Neural progenitor cell (in vitro differentiated cells): ENCODE results near the gene MADD. TPM values are rescaled to one million over a fixed set of nuclear protein-coding genes. Genes with fewer than 3 reads are reported as not detected.

Experiments used
- DNase-seq: peaks from one replicate; pipeline ENCODE4 v3.0.0-alpha.2; 2016; ENCODE audit warnings: low spot score
- H2AFZ ChIP-seq: fragments of 200-600 bp; sonication (generic); replicated peaks from 2 replicates; pipeline ENCODE4 v1.6.1; 2016; ENCODE audit warnings: antibody characterized with exemption
- H3F3A ChIP-seq: fragments of 200-600 bp; sonication (generic); 2 replicates; pipeline ENCODE4 v1.6.1; 2016; ENCODE audit warnings: antibody characterized with exemption, low read depth
- H3K27ac ChIP-seq: fragments of 200-600 bp; sonication (generic); 2 replicates; pipeline ENCODE4 v1.5.1; 2016; ENCODE audit warnings: mild to moderate bottlenecking
- H3K27me3 ChIP-seq: fragments of 200-600 bp; sonication (generic); 2 replicates; pipeline ENCODE4 v1.6.1; 2016; ENCODE audit warnings: mild to moderate bottlenecking, moderate library complexity
- H3K36me3 ChIP-seq: fragments of 200-600 bp; sonication (generic); 2 replicates; pipeline ENCODE4 v1.5.1; 2016
- H3K4me1 ChIP-seq: fragments of 200-600 bp; sonication (generic); 2 replicates; pipeline ENCODE4 v1.6.1; 2016; ENCODE audit warnings: mixed run types
- H3K4me2 ChIP-seq: fragments of 200-600 bp; sonication (generic); 2 replicates; pipeline ENCODE4 v1.6.1; 2016
- H3K4me3 ChIP-seq: fragments of 200-600 bp; sonication (generic); 2 replicates; pipeline ENCODE4 v1.5.1; 2016
- H3K79me2 ChIP-seq: fragments of 200-600 bp; sonication (generic); 2 replicates; pipeline ENCODE4 v1.6.1; 2016; ENCODE audit warnings: low read depth
- H3K9ac ChIP-seq: fragments of 200-600 bp; sonication (generic); 2 replicates; pipeline ENCODE4 v1.6.1; 2016
- H3K9me3 ChIP-seq: fragments of 200-600 bp; sonication (generic); 2 replicates; pipeline ENCODE4 v1.5.1; 2016; ENCODE audit warnings: low read depth
- H4K20me1 ChIP-seq: fragments of 200-600 bp; sonication (generic); 2 replicates; pipeline ENCODE4 v1.6.1; 2016; ENCODE audit warnings: low read depth
- H3K27ac Mint-ChIP-seq: 3 replicates; pipeline ENCODE4 v1.8.0; 2021; ENCODE audit warnings: mixed read lengths
- H3K27me3 Mint-ChIP-seq: 2 replicates; pipeline ENCODE4 v1.8.0; 2022; ENCODE audit warnings: low read depth, mild to moderate bottlenecking, inconsistent platforms, moderate library complexity, mixed read lengths; ENCODE audit not compliant: insufficient read depth
- H3K36me3 Mint-ChIP-seq: 3 replicates; pipeline ENCODE4 v1.8.0; 2021; ENCODE audit warnings: mixed read lengths
- H3K4me1 Mint-ChIP-seq: 3 replicates; pipeline ENCODE4 v1.8.0; 2021; ENCODE audit warnings: mixed read lengths
- H3K4me3 Mint-ChIP-seq: 3 replicates; pipeline ENCODE4 v1.8.0; 2021; ENCODE audit warnings: mild to moderate bottlenecking, moderate library complexity, mixed read lengths
- H3K9me3 Mint-ChIP-seq: 3 replicates; pipeline ENCODE4 v1.8.0; 2020; ENCODE audit warnings: mixed read lengths
- CTCF ChIP-seq: fragments of 200-600 bp; sonication (generic); IDR thresholded peaks from 2 replicates; pipeline ENCODE4 v1.5.1; 2017; ENCODE audit warnings: antibody characterized with exemption, mild to moderate bottlenecking
- EZH2 ChIP-seq: fragments of 200-600 bp; sonication (generic); IDR thresholded peaks from 2 replicates; pipeline ENCODE4 v1.6.1; 2017; ENCODE audit warnings: antibody characterized with exemption, mild to moderate bottlenecking, moderate library complexity
- EZH2phosphoT487 ChIP-seq: fragments of 200-600 bp; sonication (generic); IDR thresholded peaks from 2 replicates; pipeline ENCODE4 v1.6.1; 2017; ENCODE audit warnings: antibody characterized with exemption
- total RNA-seq: library from RNA; depleted of rRNA; stranded (reverse); fragments of >200 nt; gene quantifications from 2 replicates; pipeline ENCODE4 v1.2.3, GENCODE V29; 2015; ENCODE audit warnings: low replicate concordance

MADD gene
- total RNA-seq, 1 donor from 2014 or later = 16.1 TPM

DNA sequence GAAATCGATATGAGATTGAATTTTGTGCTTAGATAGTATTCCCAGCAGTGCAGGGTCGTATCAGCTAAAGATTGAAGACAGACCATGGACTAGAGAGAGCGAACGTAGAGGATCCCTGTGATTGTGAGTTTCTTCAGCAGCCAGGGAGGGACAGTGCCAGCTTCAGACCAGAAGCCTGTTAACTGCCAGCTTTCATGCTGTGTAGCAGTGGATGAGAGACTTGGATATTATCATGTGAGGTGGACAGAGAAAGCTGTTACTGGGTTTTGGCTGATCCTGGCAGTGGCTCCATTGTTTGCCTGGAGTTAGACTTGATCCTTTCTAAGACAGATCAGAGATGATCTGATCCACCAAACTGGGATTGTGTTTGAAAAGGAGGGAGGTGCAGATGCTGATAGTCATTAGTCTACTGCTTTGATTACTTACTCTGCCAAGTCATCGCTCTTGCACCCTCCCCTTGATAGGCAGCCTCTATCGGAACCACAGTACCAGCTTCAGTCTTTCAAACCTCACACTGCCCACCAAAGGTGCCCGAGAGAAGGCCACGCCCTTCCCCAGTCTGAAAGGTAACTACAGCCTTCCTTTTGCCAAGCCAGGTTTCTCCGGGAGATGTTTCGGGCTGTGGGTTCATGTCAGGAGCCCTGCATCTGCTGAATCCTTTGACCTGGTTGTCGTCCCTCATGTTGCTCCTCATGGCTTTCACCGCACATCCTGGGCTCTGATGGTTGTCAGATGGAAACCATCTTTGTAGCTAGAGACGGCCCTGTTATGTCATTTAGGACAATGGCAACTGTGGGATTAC is 16.2 kb downstream of the MADD start:
- H3K9me3 Mint-ChIP-seq = no peaks in the 10 kb centered on the region
- Histone ChIP-seq H4K20me1 (no peaks in the 10 kb centered on the region), H3K36me3 (no peaks in the 10 kb centered on the region), H3K79me2 (no peaks in the 10 kb centered on the region), H3K9me3 (no peaks in the 10 kb centered on the region), H3K4me2 (no peak overlapping the region), H3K4me3 (no peak overlapping the region), H3K27ac (no peak overlapping the region), H3K27me3 (no peaks in the 10 kb centered on the region), H3F3A (no peaks in the 10 kb centered on the region), H3K9ac (no peak overlapping the region), H3K4me1 (no peaks in the 10 kb centered on the region), H2AFZ (no peak overlapping the region)
- H3K27ac Mint-ChIP-seq = no peak overlapping the region
- peaks cover 2% of the 10 kb centered on the region for H3K27me3 Mint-ChIP-seq
- H3K4me3 Mint-ChIP-seq = no peak overlapping the region
- peaks cover 43% of the 10 kb centered on the region for H3K36me3 Mint-ChIP-seq
- no peak for TF ChIP-seq EZH2phosphoT487
- no peak for TF ChIP-seq CTCF
- no peak for TF ChIP-seq EZH2
- no peaks in the 10 kb centered on the region for H3K4me1 Mint-ChIP-seq
- DNase-seq = no peak

GRCh38 chr11:47288066-47288465 is 18.1 kb downstream of the MADD start:
- Histone ChIP-seq H2AFZ (no peak overlapping the region), H3K9ac (no peak overlapping the region), H3K4me3 (no peak overlapping the region), H3K4me2 (no peak overlapping the region), H4K20me1 (no peaks in the 10 kb centered on the region), H3F3A (no peaks in the 10 kb centered on the region), H3K79me2 (no peaks in the 10 kb centered on the region), H3K9me3 (no peaks in the 10 kb centered on the region), H3K27ac (no peak overlapping the region), H3K4me1 (no peaks in the 10 kb centered on the region), H3K36me3 (no peaks in the 10 kb centered on the region), H3K27me3 (no peaks in the 10 kb centered on the region)
- no peak for DNase-seq
- Mint-ChIP-seq H3K36me3 (peaks cover 45% of the 10 kb centered on the region), H3K27ac (no peak overlapping the region), H3K4me1 (no peaks in the 10 kb centered on the region), H3K4me3 (no peak overlapping the region), H3K9me3 (no peaks in the 10 kb centered on the region), H3K27me3 (peaks cover 2% of the 10 kb centered on the region)
- TF ChIP-seq EZH2 (no peak), EZH2phosphoT487 (no peak), CTCF (no peak)

GRCh38 chr11:47289856-47290255 is 19.9 kb downstream of the MADD start:
- no peak overlapping the region for H3K27ac ChIP-seq
- no peak overlapping the region for H2AFZ ChIP-seq
- H3K4me3 ChIP-seq = no peak overlapping the region
- H3K4me2 ChIP-seq = no peak overlapping the region
- H3F3A ChIP-seq = no peaks in the 10 kb centered on the region
- H4K20me1 ChIP-seq = no peaks in the 10 kb centered on the region
- no peak overlapping the region for H3K9ac ChIP-seq
- H3K27me3 ChIP-seq = no peaks in the 10 kb centered on the region
- Mint-ChIP-seq H3K27me3 (peaks cover 2% of the 10 kb centered on the region), H3K36me3 (peaks cover 39% of the 10 kb centered on the region), H3K9me3 (no peaks in the 10 kb centered on the region), H3K4me3 (no peak overlapping the region), H3K27ac (no peak overlapping the region), H3K4me1 (no peaks in the 10 kb centered on the region)
- TF ChIP-seq EZH2 = no peak
- no peak for TF ChIP-seq EZH2phosphoT487
- no peak for TF ChIP-seq CTCF
- H3K4me1 ChIP-seq = no peaks in the 10 kb centered on the region
- no peak for DNase-seq
- no peaks in the 10 kb centered on the region for H3K9me3 ChIP-seq
- no peaks in the 10 kb centered on the region for H3K36me3 ChIP-seq
- no peaks in the 10 kb centered on the region for H3K79me2 ChIP-seq
